ENCODE results near the gene DDR1.

DNA sequence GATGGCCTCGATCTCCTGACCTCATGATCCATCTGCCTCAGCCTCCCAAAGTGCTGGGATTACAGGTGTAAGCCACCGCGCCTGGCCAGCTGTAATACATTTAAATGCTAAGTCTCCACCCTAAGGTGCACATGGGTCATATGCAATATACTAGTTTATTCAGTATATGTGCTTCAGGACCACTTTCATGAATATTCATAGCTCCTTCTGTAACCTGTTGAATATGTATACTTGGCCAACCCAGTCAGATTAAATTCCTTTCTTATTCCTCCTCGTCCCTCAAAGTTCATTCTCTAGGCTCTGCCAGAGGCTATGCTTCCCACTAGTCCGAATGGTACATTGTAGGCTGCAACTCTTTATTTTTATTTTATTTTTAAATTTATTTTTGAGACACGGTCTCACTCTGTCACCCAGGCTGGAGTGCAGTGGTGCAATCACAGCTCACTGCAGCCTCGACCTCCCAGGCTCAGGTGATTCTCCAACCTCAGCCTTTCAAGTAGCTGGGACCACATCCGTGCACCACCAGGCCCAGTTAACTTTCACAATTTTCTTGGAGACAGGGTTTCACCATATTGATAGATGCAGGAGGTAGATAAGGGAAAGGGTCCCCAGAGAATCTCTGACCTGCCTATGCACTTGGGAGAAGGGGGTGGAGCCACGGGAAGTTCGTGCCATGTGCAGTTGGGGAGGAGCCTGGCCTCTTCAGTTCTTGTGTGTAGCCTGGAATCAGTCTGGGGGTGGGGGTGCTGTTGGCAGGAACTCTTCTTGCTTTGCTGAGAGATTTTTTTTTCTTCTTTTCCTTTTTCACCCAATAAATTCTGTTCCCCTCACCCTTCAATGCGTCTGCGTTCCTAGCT lies 41.3 kb upstream of the DDR1 start:
- no peak for TF ChIP-seq POLR2A (IDR thresholded peaks at IDR 0.05; ENCODE audit: low read depth, low read length)
- TF ChIP-seq POLR2AphosphoS5 (IDR thresholded peaks at IDR 0.05; ENCODE audit: low read depth, low read length): no peak
- TF ChIP-seq SPI1 (IDR thresholded peaks at IDR 0.05; ENCODE audit: low read depth, low read length): no peak

Measured in GM12891 (cell line).